Activated CD8-positive, alpha-beta memory T cell treated with anti-CD3 and anti-CD28 coated beads, Interleukin-2, amount 50 U/mL, for 1 hour (primary cell): ENCODE measurements around the gene BCL3.
"Not testable (repeated sequence)": the region's sequence is repeated elsewhere in the genome, so short reads cannot be mapped to it uniquely, and the experiment has no call there.

Experiments used
- DNase-seq: peaks from one replicate; pipeline ENCODE4 v3.0.0-alpha.2; 2020; ENCODE audit errors: extremely low read depth

Gene BCL3

GRCh38 chr19:44759083-44759804 is 10.7 kb downstream of the BCL3 start:
- DNase-seq, result no peak

GRCh38 chr19:44762038-44762437 is 13.5 kb downstream of the BCL3 start:
- DNase-seq, result no peak

- no peak for DNase-seq
These were observed 16.8 kb downstream of the BCL3 start for GRCh38 chr19:44765033-44765948.

- no peak for DNase-seq
These were observed 17.4 kb downstream of the BCL3 start for GRCh38 chr19:44765949-44766335.

GRCh38 chr19:44767295-44768180 is 19.0 kb downstream of the BCL3 start:
- DNase-seq, result no peak

GRCh38 chr19:44770550-44771257 is 22.2 kb downstream of the BCL3 start:
- peak; percentile 97 for DNase-seq

- not testable (repeated sequence) for DNase-seq
These were observed 23.6 kb downstream of the BCL3 start for GRCh38 chr19:44772144-44772543.

- no peak for DNase-seq
These were observed 24.5 kb downstream of the BCL3 start for GRCh38 chr19:44772959-44773358.

- DNase-seq, result no peak
These were observed 27.2 kb downstream of the BCL3 start for GRCh38 chr19:44775676-44776240.

- no peak for DNase-seq
These were observed 28.0 kb downstream of the BCL3 start for GRCh38 chr19:44776402-44777096.

GRCh38 chr19:44777715-44778347 is 29.3 kb downstream of the BCL3 start, which contains the start of gene CBLC:
Gene CBLC, plus strand, starts transcription at chr19:44777890. Its CDS starts 42 bp downstream, at chr19:44777932.
- DNase-seq, result no peak

GRCh38 chr19:44779150-44779549 is 30.6 kb downstream of the BCL3 start:
- DNase-seq, result no peak

- not testable (repeated sequence) for DNase-seq
These were observed 33.2 kb downstream of the BCL3 start for GRCh38 chr19:44781694-44782093.

- DNase-seq, result no peak
These were observed 34.2 kb downstream of the BCL3 start for GRCh38 chr19:44782729-44783128.

- DNase-seq, result no peak
These were observed 35.0 kb downstream of the BCL3 start for GRCh38 chr19:44783545-44783944.

- no peak for DNase-seq
These were observed 36.8 kb downstream of the BCL3 start for GRCh38 chr19:44785271-44785670.

- no peak for DNase-seq
These were observed 37.5 kb downstream of the BCL3 start for GRCh38 chr19:44785993-44786392.

- DNase-seq, result no peak
These were observed 40.5 kb downstream of the BCL3 start for GRCh38 chr19:44788971-44789370.

- no peak for DNase-seq
These were observed 41.5 kb downstream of the BCL3 start for GRCh38 chr19:44789943-44790483.
